ENCODE data around the gene IGSF9B.

Gene IGSF9B

DNA sequence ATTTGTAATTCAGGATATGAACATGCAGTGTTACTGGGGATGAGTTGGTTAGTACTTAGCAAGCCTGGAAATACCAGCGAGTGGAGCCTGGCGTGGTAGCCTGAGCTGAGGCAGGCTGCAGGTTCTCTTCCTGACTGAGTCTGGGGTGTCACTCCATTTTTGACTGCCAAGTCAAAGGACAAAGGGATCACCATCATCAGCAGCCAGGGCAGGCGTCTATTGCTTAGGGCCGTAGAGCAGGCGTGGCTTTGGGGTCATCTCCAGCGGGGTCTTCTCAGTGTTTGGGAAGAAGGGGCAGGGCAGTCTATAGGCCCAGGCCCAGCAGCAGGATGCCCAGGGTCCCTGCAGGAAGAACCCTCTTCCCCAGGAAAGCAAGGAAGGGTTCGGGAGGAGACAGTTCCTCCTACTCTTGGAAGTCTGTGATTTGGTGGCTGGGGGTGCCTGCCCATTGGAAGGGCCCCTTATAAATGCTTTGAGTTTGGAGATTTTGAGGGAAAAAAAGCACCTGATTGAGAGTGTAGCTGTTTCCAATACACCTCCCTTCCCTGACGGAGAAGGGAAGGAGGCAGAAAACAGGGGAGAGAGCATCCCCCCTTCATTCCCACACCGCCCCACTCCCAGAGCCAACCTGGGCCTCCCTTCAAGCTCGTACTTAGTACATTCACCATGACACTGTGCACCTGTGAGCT is 60.0 kb downstream of the IGSF9B start:
- peak; percentile 46 for DNase-seq

DNA sequence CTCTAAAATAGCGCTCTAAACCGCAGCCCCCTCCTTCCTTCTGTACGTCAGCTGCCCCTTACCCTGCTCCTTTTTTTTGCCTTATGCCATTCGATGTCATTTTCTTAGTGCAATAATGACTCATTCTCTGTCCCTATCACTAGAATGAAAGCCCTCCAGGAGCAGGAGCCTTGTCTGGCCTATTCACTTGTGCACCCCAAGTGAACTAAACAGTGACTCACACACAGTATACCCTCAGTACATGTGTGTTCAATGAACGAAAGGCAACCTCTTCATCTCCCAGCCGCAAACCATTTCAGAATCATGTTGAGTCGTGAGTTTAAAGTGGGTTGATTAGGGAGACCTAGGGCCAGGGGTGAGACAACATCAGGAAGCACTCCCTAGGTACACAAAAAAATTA is 60.7 kb downstream of the IGSF9B start:
- DNase-seq = peak; percentile 45

DNA sequence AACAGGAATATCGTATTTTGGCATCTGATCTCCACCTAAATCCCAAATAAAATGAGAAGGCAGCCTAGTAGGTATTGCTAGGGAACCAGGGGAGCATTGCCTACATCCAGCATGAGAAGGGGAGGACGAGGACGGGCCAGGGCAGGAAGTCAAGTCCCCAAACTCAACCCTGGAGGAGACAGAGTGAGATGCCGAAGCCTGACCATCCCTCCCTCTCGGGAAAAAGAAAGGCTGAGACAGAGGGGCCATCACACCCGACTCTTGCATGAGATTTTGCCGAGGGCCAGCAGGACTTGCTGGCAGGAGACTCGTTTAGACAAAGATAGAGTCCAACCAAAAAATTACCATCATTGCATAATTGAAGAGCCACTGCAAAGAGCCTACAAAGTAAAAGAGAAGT is 61.2 kb downstream of the IGSF9B start:
- no peak for DNase-seq

DNA sequence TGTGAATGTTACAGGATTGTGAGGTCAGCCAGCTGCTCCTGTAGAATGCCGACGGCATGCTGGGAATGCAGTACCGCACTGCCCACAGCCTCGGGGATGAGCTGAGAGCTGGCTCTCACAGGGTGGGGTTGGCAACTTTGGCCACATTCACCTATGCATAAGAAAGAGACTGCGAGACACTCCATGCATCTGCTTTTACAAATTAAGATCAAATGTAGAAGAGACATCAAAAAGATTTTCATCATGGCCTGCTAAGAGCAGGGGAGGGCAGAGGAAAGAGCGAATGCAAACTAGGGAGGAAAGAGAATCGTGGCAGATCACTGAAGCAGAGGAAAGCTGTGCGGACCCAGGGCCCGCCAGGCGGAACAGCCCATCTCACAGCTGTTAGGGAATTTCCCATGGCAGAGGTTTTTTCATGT is 61.7 kb downstream of the IGSF9B start:
- no peak for DNase-seq

DNA sequence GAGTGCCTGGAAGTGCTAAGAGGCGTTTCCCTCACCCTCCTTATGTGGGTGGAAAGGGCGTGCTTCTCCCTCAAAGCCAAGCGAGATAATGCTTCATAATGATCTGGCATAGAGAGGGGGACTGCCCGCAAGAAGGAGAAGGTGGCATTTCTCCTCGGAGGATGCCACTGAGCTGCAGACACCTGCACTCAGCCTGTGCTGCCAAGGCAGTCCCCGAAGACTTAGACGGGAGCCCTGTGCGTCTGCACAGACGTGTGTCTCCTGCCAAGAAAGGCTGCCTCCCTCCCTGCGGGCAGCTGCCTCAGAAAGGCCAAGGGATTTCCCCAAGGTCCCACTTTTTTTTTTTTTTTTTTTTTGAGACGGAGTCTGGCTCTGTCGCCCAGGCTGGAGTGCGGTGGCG is 63.4 kb downstream of the IGSF9B start:
- DNase-seq = no peak

DNA sequence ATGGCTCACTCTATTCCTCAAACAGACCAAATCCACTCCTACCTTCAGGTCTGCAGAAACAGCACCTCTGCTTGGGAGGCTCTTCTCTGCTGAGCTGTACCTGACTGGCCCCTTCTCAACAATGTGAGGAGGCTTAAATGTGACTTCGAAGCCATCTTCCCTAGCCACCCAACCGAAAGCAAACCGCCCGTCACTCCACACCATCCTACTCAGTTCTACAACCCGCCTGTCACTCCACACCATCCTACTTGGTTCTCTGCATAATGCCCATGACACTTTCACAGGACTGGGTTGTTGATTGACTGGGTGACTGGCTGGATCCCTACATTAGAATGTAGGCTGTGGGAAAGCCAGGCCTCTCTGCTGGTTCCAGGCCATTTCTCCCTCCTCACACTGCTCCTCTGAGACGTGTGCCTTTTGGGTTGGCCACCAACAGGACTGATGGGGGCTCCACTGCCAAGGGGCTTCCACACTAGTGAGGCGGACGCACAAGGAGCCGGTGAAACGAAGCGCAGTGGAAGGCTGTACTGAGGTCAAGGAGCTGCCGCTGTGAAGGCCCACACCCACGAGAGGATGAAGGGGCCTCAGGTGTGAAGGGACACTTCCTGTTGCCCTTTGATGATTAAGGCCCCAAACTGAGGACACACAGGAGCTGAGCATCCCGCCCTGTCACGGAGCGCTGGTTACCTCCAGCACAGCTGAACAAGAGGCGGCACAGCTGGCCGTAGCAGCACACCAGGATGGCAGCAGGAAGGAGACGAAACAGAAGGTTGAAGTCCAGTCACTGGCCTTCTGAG is 64.0 kb downstream of the IGSF9B start:
- DNase-seq = no peak

DNA sequence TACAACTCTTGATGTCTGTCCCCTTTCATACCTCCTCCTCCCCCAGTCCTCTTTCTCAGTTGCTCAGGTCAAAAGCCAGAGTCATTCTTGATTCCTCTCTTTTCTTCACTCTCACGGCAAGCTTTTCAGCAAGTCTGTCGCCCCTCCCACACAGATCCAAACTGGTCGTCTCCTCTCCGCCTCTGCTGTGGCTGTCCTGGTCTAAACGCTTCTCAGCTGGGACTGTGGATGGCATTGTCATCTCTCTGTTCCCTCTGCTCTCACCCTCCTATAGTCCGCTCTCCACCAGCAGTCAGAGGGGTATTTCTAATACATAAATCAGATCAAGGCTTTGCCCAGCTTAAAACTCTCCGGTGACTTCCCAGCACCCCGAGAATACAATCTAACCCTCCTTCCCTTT is 64.6 kb downstream of the IGSF9B start:
- no peak for DNase-seq

DNA sequence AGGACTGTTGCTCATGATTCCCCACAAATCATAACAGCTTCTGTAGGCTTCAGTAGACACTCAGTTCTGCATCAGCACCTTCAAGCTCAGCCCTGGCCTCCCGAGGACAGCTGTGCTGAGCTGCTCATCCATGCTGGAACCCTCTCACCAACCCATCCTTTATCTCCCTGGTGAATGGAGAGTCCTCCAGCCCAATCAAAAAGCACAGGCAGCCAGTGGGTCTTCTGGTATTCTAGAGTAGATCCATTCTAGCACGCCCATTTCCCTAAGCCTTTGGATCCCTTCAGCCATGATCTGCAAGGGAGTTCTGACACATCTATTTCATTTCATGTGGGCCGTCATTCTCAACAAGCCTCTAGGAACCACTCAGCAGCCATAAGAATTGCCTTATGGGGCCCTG is 66.9 kb downstream of the IGSF9B start:
- no peak for DNase-seq

DNA sequence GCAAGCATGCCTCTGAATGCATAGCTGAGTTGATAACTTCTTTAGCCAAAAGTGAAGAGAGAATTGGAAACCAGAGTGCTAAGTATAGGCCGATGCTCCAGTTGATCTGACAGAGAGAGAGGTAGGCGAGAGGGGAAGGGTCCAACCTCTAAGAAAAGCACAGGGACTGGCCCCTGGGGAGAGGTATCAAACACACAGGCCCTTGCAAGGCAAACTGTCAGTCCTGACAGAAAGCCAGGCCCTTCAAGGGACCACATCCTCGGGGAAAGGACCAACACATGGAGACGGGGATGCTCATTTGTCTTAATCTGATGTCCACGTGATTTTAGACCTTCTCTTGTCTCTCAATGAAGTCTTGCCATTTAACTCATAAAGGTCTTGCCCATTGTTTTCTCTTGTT is 67.6 kb downstream of the IGSF9B start:
- no peak for DNase-seq

DNA sequence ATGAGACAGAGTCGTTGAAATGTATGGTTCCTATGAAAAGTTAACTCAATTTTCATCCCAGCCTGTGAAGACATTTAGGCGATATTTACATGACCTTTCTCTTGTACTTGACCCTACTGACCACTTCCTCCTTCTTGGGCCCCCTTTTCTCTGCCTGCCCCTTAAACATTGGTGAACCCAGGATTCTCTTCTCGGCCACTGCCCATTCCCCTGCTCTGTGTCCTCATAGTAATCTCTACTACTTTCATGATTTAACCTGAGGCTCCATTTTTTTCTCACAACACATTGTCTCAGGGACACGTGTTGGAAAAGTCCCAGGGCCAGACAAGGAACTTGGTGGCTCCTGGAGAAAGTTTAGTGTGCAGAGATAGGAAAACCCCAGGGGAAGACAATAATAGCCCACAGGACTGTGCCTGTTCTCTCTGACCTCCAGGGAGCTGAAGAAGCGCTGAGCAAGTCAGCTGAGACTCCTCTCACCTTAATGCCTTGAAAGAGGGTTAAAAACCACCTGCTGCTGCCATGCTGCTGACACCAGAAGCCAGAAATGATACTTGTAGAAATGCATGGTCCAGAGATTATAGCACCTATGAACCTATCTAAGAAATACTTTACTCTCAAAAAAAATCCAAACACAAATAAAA is 69.0 kb downstream of the IGSF9B start:
- DNase-seq = no peak

DNA sequence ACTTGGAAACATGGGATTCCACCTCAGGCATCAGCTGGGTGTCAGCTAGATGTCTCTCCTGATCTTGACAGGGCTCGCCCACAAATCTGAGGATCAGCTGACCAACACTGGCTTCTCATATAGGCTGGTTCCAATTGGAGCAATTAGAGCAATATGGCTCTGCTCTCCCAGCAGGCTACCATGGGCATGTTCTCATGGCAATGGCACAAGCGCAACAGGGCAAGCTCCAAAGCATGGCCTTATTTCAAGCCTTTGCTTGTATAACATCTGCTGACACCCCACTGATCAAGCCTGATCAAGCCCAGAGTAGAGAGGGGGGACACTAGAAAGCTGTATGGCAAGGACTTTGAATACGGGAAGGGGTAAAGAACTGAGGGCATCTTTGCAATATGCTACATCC is 70.7 kb downstream of the IGSF9B start:
- DNase-seq = no peak

DNA sequence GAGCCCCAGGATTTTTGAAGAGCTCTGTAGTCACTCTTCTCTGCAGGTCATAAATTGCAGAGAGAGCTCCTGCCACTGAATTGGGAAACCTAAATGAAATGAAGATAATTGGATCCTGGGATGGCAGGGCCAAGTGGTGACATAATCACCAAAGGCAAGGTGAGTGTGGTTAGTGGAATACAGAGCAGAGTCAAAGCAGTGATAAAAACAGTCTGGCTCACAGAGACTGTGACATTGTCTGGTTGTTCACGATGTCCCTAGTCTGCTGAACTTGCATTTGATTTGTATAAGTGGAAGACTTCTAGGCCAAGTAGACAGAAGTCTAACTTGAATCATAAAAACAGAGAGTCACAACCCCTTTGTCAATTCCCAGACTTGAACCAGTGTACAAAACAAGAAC is 84.6 kb downstream of the IGSF9B start:
- no peak for DNase-seq

DNA sequence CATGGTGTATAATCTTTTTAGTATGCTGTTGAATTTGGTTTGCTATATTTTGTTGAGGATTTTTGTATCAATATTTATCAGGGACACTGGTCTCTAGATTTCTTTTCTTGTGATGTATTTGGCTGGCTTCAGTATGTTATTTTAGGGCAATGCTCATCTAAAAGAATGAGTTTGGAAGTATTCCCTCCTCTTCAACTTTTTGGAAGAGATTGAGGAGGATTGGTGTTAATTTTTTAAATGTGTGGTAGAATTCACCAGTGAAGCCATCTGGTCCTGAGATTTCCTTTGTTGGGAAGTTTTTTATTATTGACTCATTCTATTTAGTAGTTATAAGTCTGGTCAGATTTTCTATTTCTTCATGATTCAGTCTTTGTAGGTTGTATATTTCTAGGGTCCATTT is 89.3 kb downstream of the IGSF9B start:
- no peak for DNase-seq

DNA sequence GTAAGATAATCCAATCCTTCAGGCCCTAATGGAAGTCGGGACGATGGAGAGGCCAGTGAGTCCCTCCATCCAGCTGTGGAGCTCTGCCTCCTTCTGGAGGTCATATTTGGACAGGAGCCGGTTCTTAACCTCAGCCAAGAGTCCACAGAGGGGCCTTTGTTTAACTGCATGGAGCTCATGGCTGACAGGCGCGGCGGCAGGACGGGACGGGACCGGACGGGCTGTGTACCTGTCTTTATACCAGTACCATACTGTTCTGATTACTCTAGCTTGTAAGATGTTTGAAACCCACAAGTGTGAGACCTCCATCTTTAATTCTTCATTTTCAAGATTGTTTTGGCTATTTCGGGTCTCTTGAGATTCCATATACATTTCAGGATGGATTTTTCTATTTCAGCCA is 91.3 kb downstream of the IGSF9B start:
- DNase-seq = no peak

DNA sequence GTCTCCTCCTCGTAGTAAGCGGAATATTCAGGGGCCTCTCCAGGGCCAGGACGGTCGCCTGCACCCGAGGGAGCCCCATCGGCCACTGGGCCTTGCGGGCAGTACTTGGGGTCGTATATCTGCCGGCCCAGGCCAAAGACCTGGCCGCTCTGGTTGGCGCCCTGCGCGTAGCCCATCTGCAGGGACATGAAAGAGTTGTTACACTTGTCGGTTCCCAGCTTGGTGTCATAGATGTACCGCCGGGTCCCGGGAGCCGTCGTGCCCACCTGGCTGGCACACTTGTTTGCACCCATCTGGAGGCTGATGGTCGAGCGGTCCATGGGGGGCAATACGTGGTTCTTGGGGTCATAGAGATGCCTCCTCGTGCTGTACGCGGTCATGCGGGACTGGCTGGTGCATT is 92.0 kb downstream of the IGSF9B start:
- DNase-seq = no peak

DNA sequence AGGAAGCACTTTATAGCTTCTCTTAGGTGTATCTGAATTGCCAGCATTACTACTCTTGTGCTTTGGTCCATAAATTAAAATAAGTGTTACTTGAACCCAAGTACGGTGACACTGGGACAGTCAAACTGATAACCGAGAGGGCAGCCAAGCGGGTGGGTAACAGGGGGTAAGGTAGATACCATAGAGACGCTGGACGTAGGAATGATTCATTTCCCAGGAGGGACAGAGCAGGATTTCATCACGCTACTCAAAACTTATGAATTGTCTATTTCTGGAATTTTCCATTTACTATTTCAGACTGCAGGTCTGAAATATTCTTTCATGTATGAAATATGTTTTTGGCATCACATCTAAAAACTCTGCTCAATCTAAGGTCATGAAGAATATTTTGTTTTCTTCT is 96.6 kb downstream of the IGSF9B start:
- no peak for DNase-seq
